HFF-Myc (cell line): ENCODE data around the gene ADAT2.

Source experiments
- DNase-seq: peaks from one replicate; pipeline ENCODE4 v3.0.0-alpha.2; 2011; ENCODE audit warnings: low read depth; ENCODE audit errors: extremely low read depth
- H3K4me3 ChIP-seq: replicated peaks from 2 replicates; pipeline ENCODE4 v1.5.1; 2011; ENCODE audit warnings: low read depth, mild to moderate bottlenecking, control low read depth, low read length
- TF ChIP-seq, protein P1 (sequence below): IDR thresholded peaks from 2 replicates; pipeline ENCODE4 v1.5.1; 2012; ENCODE audit warnings: mild to moderate bottlenecking, low read depth, low read length, control low read depth; ENCODE audit errors: missing control alignments

Gene ADAT2

DNA sequence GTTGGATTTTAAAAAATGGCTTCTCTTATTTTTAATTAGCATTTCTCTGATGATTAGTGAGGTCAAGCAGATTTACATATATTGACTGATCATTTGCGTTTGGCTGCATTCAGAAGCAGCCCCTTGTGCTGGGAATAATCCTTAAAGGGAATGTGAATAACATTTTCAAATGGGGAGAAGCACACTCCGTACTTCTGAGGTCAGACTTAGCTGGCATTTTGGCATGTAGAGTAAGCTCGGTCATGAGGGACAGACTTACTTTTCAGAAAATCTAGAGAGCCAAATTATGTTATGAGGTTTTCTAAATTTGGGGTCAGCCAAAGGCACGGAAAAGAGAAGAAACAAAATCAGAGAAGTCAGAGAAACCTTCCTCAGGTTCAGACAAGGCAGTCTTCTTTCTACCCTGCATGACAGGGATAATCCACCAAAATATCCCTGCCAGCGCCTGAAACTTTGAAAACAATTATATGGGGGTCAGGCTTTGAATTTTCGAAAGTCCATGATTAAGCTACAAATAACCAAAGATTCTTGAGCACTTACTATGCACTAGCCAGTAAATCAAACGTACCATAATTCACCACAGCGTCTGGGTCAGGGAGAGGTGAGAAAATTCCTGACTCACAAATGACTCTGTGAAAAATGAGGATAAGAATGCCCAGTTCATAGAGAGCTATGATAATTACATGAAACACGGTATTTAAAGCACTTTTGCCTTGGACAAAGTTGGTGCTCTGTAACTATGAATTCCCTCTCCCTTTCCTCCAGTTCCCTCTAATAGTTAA lies 44.9 kb downstream of the ADAT2 start:
- H3K4me3 ChIP-seq: no peak overlapping the region
- TF ChIP-seq, protein P1, sequence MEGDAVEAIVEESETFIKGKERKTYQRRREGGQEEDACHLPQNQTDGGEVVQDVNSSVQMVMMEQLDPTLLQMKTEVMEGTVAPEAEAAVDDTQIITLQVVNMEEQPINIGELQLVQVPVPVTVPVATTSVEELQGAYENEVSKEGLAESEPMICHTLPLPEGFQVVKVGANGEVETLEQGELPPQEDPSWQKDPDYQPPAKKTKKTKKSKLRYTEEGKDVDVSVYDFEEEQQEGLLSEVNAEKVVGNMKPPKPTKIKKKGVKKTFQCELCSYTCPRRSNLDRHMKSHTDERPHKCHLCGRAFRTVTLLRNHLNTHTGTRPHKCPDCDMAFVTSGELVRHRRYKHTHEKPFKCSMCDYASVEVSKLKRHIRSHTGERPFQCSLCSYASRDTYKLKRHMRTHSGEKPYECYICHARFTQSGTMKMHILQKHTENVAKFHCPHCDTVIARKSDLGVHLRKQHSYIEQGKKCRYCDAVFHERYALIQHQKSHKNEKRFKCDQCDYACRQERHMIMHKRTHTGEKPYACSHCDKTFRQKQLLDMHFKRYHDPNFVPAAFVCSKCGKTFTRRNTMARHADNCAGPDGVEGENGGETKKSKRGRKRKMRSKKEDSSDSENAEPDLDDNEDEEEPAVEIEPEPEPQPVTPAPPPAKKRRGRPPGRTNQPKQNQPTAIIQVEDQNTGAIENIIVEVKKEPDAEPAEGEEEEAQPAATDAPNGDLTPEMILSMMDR: no peak
- DNase-seq: no peak

DNA sequence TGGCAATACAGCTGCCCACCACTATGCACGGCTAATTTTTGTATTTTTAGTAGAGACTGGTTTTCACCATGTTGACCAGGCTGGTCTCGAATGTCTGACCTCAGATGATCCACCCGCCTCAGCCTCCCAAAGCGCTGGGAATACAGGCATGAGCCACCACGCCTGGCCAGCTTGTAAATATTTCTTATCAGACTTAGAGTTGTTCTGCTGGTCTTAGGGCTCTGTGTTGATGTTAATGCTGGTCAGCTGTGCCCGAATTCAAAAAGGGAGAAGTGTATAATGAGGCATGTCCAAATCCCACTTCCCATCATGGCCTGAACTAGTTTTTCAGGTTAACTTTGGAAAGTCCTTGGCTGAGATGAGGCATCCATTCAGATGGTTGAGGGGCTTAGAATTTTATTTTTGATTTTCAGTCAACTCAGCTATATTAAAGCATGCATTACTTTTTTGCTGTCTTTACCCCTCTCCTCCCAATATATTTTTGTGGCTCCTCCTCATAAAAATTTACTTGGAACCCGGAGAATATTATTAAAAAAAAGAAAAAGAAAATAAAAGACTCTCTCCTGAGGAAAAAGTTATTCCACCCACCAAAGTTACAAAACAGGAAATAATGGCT lies 47.7 kb downstream of the ADAT2 start:
- TF ChIP-seq, protein P1: no peak
- no peak for DNase-seq

DNA sequence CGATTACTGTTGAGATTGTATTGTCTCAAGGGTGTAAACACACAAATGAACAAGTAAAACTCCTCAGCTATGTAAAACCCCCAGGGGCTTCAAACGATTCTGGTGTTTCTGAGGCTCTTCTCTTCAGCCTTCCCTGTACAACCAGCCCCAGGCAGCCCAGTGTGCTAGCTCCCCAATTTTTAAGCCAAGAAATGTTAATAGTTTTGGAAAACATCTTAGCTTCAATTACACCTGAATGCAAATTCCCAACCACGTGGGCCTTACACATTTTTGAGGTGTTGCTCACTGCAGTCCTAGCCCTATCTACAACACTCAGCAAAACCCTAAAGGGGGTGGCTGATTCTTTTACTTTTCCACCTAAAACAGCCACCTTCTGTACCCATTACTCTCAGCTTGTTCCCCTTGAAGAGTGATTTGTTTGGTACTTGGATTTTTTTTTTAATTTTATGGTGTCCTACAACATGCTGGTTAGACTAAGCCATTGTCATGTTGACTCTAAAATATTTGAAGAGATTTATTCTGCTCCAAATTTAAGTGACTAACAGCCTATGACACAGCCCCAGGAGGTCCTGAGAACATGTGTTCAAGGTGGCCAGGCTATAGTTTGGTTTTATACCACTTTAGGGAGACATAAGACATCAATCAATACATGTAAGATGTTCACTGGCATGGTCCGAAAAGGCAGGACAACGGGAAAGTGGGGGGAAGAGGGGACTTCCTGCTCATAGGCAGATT lies 48.7 kb downstream of the ADAT2 start:
- DNase-seq: no peak
- no peak overlapping the region for H3K4me3 ChIP-seq
- TF ChIP-seq, protein P1: no peak

More for the DNA sequence above, 47.7 kb downstream of the ADAT2 start:
- no peak overlapping the region for H3K4me3 ChIP-seq

DNA sequence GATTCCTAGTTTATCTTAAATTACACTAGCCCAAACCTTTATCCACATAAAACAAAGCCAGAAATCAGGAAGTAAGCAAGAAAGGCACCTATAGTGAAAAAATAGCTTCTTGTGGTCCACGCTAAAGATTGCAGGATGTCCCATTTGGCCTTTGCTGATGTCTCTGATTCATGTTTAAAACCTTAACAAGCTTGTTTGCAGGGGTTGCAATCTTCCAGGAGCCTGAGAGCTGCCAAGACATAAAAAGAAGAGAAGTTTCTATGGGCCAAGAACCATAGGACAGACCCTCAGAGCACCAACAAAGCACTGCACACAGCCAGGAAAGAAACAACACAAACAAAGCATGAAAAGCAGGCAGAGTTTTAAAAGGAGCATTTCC lies 49.4 kb downstream of the ADAT2 start:
- no peak overlapping the region for H3K4me3 ChIP-seq
- DNase-seq: no peak
- TF ChIP-seq, protein P1: no peak

DNA sequence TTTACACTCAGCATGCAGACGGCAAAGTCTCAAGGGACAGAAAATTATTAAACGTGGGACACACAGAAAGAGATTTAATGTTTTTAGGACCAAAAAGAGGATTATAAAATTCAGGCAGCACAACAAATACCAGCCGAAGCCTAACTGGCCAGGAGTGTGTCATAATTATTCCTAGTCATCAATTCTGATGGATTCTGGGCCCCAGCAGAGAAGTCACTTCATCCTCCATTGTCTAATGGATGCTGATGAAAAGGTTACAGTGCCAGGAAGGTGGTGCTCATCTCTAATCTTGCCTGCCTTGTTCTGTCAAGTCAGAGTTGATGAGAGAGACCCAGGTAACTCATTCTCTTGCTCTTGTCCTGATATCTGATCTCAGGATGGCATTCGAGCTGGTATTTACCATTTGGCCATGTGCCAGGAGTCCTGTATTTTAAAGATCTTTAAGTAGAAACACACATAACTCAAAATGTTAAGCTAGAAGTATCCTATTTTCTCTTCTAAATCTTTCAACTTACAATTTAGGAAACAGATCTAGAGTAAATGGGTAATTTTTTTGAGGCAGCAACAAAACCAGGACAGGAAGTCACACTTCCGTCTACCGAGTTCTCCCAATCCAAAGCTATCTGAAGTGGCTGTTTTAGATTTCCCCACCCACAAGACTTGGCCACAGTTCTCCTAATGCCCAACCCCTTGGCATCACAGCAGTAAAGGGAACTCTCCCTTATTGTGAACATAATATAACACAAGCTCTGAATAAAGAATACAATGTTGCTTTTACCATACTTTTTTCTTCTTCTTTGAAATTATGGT lies 50.0 kb downstream of the ADAT2 start:
- no peak for DNase-seq
- TF ChIP-seq, protein P1: no peak
- no peak overlapping the region for H3K4me3 ChIP-seq

DNA sequence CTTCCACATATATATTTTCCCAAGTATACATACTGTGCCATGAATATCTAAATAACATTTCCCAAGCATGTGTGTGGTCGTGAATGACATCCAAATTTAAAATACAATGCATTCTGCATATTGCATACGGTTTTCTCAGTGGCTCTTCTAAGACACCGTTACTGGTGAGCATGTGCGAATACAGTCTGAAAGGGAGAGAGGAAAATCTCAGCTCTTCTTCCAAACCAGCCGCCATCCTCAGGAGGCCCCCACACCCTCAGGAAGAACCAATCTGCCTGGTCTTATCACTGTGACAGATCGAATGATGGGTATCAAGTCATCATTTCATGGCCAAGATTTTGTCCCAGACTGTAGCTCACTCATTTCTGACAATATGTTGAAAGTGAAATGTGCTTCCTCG lies 50.7 kb downstream of the ADAT2 start:
- DNase-seq: no peak
- H3K4me3 ChIP-seq: no peak overlapping the region
- TF ChIP-seq, protein P1: no peak
